Choroid plexus epithelial cell (primary cell): ENCODE results near the gene ING5.
"Not testable (repeated sequence)": the region's sequence is repeated elsewhere in the genome, so short reads cannot be mapped to it uniquely, and the experiment has no call there.

Source experiments
- DNase-seq: peaks from one replicate; pipeline ENCODE4 v3.0.0-alpha.2; 2010; ENCODE audit warnings: low read depth
- H3K4me3 ChIP-seq: 2 replicates; pipeline ENCODE4 v1.5.1; 2011; ENCODE audit warnings: low read depth, mild to moderate bottlenecking, control low read depth, low read length, moderate library complexity
- TF ChIP-seq, protein P1 (sequence below): conservative IDR thresholded peaks from 2 replicates; pipeline ENCODE4 v1.5.1; 2011; ENCODE audit warnings: low read depth, mild to moderate bottlenecking, control low read depth, inconsistent platforms, low read length, moderate library complexity

The ING5 gene

DNA sequence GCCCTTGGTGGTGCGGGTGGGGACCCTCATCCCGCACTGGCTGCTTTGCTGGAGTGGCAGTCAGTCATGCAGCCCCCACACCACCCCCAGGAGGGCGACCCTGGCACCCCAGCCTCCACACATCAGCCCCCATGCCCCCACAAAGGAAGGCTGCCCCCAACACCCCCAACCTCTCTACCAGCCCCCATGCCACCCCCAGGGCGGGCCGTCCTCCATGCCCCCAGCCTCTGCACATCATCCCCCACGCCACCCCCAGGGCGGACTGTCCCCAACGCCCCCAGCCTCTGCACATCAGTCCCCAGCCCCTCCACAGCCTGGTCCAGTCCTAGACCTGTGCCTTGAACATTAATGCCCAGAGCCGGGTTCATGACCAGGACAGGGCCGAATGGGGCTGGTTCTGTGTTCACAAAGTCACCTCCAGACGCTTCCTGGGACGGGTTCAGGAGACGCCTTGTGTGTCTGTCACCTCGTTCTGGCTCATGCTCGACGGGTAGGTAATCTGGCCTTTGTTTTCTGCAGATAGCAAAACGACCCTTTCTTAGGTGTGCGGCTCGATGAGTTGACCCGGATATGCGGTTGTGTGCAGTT is 50.9 kb downstream of the ING5 start:
- no peak overlapping the region for H3K4me3 ChIP-seq
- no peak for DNase-seq
- TF ChIP-seq, protein P1, sequence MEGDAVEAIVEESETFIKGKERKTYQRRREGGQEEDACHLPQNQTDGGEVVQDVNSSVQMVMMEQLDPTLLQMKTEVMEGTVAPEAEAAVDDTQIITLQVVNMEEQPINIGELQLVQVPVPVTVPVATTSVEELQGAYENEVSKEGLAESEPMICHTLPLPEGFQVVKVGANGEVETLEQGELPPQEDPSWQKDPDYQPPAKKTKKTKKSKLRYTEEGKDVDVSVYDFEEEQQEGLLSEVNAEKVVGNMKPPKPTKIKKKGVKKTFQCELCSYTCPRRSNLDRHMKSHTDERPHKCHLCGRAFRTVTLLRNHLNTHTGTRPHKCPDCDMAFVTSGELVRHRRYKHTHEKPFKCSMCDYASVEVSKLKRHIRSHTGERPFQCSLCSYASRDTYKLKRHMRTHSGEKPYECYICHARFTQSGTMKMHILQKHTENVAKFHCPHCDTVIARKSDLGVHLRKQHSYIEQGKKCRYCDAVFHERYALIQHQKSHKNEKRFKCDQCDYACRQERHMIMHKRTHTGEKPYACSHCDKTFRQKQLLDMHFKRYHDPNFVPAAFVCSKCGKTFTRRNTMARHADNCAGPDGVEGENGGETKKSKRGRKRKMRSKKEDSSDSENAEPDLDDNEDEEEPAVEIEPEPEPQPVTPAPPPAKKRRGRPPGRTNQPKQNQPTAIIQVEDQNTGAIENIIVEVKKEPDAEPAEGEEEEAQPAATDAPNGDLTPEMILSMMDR, result no peak

DNA sequence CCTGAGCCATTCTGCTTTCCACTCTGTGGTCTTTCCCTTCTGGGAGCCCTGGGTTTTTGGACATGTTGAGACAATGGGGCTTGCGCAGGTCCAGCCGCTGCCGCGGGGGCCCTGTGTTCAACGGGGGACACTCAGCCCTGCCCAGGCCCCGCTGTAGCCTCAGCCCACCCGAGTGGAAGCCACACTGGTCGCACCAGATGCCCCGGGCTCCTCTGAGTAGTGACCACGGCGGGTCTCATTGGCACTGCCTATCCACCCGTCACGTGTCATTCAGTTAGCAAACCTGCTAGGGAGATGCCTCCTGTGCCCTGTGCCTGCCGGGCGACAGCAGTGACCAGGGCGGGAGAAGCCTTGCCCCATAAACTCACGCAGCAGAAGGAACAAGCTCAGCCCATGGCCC is 51.7 kb downstream of the ING5 start:
- TF ChIP-seq, protein P1, result no peak
- H3K4me3 ChIP-seq, result no peak overlapping the region

DNA sequence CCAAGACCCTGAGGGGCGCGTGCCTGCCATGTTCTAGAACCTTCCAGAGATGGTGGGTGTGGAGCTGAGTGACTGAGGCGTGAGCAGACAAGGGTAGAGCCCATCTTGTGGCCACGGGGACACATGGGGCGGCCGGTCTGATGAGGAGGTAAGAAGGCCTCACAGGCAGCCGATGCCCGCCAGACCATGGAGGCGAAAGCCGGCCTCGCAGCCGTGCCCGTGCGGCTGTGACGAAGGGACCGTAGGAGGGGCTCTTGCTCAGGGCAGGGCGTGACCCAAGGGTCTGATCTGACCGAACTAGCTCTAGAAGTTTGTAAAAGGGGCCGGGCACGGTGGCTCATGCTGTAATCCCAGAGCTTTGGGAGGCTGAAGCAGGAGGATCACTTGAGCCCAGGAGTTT is 52.2 kb downstream of the ING5 start:
- no peak overlapping the region for H3K4me3 ChIP-seq
- TF ChIP-seq, protein P1, result no peak
- DNase-seq, result no peak

More for the DNA sequence above, 51.7 kb downstream of the ING5 start:
- DNase-seq, result no peak

DNA sequence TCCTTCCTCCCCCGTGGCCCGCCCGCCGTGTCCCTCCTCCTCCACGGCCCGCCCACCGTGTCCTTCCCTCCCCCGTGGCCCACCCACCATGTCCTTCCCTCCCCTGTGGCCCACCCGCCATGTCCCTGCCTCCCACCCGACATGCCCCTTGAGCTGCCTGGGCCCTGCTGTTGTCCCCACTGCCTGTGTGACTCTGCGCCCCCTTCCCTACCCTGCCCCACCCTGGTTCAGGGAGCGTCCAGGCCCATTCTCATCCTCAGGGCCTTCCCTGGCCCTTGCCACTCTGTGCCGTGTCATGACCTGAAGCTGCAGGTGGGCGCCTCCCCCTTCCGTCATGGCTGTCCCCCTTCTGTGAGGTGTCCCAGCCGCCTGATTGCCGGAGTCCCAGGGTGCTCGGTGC is 53.3 kb downstream of the ING5 start:
- TF ChIP-seq, protein P1, result no peak
- DNase-seq, result no peak
- no peak overlapping the region for H3K4me3 ChIP-seq

DNA sequence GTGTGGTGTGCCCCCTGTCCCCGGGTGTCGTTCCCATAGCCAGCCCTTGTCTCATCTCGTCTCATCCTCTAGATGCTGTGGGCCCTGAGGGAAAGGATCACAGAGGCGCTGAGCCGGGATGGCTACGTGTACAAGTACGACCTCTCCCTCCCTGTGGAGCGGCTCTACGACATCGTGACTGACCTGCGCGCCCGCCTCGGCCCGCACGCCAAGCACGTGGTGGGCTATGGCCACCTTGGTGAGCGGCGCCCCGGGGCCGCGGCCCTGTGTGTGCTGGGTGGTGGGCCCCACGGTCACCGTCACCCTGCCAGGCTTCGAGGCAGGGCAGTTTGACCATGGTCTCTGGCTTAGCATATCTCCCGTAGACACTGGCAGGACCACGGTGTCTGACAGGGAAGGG is 53.9 kb downstream of the ING5 start:
- TF ChIP-seq, protein P1, result no peak
- no peak for DNase-seq
- no peak overlapping the region for H3K4me3 ChIP-seq

DNA sequence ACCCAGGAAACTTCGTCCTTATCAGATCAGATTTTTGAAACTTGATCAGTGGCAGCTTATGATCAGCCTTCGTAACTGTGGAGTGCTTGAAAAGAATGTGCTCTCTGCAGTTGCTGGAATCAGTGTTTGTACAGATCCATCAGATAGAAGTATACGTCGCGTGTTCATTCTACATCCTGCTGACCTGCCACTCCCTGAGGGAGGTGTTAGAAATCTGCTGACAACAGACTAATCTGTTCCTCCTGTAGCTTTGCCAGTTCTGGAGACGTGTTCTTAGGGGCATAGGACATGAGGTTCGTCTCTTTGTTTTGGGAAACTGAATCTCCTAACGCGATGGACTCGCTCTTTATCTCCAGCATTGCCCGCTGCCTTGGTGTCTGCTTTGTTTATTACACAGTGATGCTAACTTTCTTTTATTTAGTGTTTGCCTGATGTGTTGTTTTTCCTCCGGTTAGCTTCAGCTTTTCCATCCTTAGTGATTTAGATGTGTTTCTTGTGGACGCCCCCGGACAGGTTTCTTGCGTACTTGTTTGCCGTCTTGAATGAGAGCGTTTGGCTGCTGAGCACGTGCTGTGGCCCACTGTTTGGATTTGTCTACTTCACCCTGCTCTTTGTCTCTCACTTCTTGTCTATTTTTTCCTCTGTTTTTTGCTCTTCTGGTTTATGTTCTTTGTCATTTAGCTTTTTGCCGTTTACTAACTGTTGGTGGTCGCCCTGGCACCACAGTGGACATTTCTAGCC is 57.4 kb downstream of the ING5 start:
- TF ChIP-seq, protein P1, result no peak
- peak; percentile 31 for DNase-seq
- H3K4me3 ChIP-seq, result no peak overlapping the region

DNA sequence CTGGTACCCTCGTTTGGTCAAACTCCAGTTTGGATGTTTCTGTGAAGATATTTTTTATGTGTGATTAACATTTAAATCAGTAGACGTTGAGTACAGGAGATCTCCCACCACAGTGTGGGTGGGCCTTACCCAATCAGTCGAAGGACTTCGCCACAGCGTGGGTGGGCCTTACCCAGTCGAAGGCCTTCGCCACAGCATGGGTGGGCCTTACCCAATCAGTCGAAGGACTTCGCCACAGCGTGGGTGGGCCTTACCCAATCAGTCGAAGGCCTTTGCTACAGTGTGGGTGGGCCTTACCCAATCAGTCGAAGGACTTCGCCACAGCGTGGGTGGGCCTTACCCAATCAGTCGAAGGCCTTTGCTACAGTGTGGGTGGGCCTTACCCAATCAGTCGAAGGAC is 58.1 kb downstream of the ING5 start:
- not testable (repeated sequence) for H3K4me3 ChIP-seq, DNase-seq
